PC-9 (cell line): ENCODE measurements around the gene ABCE1.

ENCODE experiments used
- EZH2 ChIP-seq: fragments of 200-600 bp; sonication (generic); IDR thresholded peaks from 2 replicates; pipeline ENCODE4 v1.8.0; 2017; ENCODE audit warnings: antibody characterized with exemption, low read depth
- TF ChIP-seq, protein P1 (sequence below): fragments of 200-600 bp; sonication (generic); conservative IDR thresholded peaks from 2 replicates; pipeline ENCODE4 v1.6.1; 2017; ENCODE audit warnings: mixed run types, antibody characterized with exemption, mild to moderate bottlenecking, moderate library complexity

DNA sequence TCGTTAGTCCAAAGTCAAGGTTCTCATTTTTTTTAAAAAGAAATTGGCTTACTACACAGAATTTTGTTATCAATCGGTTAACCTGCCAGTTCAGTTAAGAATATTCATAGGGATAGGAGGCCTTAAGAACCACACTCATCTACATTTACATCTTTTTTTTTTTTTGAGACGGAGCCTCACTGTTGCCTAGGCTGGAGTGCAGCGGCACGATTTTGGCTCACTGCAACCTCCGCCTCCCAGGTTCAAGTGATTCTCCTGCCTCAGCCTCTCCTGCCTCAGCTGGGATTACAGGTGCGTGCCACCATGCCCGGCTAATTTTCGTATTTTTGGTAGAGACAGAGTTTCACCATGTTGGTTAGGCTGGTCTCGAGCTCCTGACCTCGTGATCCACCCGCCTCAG lies 33.7 kb downstream of the ABCE1 start:
- TF ChIP-seq, protein P1, sequence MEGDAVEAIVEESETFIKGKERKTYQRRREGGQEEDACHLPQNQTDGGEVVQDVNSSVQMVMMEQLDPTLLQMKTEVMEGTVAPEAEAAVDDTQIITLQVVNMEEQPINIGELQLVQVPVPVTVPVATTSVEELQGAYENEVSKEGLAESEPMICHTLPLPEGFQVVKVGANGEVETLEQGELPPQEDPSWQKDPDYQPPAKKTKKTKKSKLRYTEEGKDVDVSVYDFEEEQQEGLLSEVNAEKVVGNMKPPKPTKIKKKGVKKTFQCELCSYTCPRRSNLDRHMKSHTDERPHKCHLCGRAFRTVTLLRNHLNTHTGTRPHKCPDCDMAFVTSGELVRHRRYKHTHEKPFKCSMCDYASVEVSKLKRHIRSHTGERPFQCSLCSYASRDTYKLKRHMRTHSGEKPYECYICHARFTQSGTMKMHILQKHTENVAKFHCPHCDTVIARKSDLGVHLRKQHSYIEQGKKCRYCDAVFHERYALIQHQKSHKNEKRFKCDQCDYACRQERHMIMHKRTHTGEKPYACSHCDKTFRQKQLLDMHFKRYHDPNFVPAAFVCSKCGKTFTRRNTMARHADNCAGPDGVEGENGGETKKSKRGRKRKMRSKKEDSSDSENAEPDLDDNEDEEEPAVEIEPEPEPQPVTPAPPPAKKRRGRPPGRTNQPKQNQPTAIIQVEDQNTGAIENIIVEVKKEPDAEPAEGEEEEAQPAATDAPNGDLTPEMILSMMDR = no peak
- TF ChIP-seq EZH2 = no peak
